A549 (cell line): ENCODE results near the gene SNX25.

Experiments used
- CTCF ChIP-seq: fragments of >200 bp; sonication (Bioruptor Twin); formaldehyde crosslinking; IDR thresholded peaks from 3 replicates; pipeline ENCODE4 v1.5.1; 2016
- EP300 ChIP-seq, 2 experiments: fragments of >200 bp; sonication (Bioruptor Twin); formaldehyde crosslinking; IDR thresholded peaks; 2 replicates in 1 of 2; 3 replicates in 1 of 2; pipeline ENCODE4 v1.6.1; 2016 to 2017

GRCh38 chr4:185232370-185232769 lies 23.0 kb downstream of the SNX25 start:
- no peak for TF ChIP-seq CTCF
- no peak for TF ChIP-seq EP300 (IDR thresholded peaks at IDR 0.05)
